Stimulated activated CD8-positive, alpha-beta memory T cell treated with anti-CD3 and anti-CD28 coated beads, Interleukin-2, amount 100 ng/mL, for 1 hour (primary cell): ENCODE results near the gene ARHGAP23.
"Not testable (repeated sequence)": the region's sequence is repeated elsewhere in the genome, so short reads cannot be mapped to it uniquely, and the experiment has no call there.

Experiments used
- DNase-seq, 2 donors: peaks; one replicate each; pipeline ENCODE4 v3.0.0-alpha.2; 2020; ENCODE audit warnings: low read depth in 2 of 2

ARHGAP23 gene

DNA sequence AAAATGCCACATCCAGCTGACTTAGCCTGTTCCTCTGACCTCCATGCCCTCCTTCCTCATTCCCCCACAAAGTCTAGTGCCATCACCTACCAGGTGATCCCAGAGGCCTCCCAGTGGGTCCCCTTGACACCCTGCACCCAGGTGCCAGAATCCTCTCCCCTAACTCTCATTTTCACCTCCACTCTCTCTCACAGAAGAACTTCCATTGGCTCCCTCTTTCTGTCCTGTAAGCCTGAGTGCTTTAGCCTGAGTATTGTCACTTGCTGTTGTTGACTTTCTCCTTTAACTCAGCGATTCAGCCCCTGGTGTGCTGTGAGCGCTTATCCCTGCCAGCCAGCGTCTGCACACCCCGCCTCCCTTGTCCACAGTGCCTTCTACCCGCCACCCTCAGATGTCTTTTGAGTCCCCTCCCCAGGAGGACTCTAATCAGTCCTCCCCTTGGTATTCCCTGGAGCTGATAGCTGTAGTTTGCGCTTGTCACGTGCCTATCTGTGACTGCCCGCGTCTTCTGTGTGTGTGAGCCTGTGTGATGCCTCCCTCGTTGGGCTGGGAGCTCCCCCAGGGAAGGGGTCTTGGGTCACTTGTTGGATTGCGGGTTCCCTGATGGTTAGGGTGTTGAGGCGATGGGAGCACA, 31.9 kb downstream of the ARHGAP23 start:
- DNase-seq = no peak

DNA sequence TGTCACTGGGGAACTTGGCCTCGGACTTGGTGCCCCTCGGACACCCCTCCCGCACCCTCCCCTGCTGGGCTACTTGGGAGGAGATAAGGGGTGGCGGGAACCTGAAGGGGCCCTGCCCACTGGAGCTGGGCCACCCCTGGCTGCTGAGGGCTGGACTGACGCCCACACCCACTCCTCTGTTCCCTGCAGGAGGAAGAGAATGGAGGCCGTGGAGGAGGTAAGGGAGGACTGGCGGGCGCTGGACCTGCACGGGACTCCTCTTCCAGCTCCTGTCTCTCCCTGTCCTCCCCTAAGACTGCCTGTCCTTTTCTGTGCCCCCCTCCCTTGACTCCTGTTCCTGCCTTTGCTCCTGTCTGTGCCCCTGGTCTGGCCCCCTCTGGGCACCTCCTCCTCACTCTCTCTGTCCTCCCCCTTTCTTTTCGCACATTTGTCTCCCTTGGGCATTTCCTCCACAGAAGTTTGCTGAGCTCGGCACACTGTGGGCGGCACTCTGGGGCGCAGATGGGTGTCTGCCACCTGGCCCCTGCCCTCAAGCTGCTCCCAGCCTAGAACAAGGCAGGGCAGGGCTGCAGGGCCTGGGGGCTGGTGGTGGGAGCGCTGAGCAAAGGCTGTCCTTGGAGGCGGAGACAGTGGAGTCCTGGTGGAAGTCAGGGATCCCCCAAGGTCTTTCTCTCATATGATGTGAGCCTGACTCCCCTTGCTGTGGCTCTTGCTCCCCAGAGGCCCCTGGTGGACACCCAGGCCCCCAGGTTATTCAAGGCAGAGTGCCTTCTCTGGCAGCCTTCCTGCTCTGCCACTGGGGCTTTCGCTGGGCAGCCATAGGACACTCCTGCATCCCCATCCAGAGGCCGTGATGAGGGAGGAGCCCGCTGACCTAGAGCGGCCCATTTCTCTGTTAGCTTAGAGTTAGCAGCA, 32.7 kb downstream of the ARHGAP23 start:
- DNase-seq = no peak

DNA sequence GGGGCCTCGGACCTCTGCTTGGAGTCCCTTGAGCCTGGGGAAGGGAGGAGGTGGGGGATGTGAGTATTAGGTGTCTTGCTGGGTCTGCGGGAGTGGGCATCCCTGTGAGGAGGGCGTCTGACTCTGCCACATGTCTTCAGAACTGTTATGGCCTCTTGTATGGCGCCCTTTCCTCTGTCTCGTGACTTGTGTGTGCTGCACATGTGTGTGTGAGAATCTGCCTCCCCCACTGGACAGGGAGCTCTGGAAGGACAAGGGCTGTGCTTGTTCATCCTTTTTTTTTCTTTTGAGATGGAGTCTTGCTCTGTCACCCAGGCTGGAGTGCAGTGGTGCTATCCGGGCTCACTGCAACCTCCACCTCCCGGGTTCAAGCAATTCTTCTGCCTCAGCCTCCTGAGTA, 33.4 kb downstream of the ARHGAP23 start:
- DNase-seq = no peak

DNA sequence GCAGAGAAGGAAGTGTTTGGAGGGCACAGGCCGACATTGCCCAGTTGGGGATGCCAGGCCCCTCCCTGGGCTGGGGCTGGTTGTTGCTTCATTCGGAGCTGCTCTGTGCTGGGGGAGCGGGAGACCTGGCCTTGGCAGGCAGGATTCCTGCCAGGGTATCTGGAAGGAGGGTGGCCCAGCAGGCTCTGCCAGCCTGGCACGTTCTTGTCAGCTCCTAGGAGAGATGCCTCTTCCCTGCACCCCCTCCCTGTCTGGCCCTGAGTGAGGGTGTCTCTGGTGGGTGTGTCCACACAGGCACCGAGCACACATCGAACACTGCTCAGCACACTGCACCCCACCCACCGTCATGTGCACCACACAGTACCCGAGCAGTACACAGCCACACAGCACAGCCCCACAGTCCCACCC, 35.2 kb downstream of the ARHGAP23 start:
- DNase-seq = no peak

DNA sequence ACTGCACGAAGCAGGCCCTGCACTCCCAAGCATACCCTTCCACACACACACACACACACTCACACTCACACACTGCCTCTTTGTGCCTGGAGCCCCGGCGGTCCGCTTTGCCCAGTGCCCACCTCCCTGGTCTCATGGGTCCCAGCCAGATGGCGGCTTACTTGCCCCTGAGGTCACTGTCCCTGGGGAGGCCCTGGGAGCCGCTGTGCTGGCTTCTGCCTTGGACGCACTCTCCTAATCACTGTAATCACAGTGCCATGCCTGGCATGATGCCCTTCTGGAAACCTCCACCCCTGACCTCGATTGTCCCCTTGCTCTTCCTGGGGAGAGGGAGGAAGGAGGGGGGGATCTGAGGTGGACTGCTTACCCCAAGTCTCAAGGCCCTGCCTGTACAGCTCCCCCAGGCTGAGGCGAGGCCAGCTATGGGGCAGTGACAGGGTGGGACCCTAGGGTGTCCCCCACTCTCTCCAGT, 36.0 kb downstream of the ARHGAP23 start:
- no peak for DNase-seq

DNA sequence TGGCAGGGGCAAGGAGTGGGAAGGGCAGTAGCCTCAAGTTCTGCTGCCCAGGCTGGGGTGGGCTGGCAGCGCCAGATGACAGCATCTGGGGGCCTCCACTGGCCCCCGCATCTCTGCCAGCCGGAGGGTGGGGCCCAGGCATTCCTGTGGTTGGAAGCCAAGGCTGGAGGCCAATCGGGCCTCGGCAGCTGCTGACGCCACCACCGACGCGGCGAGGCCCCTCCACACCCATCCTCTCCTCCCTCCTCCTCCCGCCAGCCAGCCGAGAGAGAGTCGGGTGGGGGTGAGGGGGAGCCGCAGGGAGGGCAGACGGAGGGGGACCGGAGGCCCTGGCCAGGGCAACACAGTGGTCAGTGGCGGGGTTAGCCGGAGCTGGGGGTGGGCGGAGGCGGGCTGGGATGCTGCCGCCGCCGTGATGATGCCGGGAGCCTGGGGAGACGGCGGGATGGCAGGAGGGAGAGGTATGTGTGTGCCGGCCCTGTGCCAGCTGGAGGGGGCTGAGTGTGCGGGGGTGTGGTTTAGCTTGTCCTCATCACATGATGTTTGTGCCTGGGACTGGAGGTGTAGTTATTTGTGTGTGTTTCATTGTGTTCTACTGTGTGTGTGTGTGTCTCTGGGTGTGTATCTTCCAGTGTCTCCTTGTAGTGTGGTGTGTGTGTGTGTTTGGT, 36.6 kb downstream of the ARHGAP23 start:
- no peak for DNase-seq

DNA sequence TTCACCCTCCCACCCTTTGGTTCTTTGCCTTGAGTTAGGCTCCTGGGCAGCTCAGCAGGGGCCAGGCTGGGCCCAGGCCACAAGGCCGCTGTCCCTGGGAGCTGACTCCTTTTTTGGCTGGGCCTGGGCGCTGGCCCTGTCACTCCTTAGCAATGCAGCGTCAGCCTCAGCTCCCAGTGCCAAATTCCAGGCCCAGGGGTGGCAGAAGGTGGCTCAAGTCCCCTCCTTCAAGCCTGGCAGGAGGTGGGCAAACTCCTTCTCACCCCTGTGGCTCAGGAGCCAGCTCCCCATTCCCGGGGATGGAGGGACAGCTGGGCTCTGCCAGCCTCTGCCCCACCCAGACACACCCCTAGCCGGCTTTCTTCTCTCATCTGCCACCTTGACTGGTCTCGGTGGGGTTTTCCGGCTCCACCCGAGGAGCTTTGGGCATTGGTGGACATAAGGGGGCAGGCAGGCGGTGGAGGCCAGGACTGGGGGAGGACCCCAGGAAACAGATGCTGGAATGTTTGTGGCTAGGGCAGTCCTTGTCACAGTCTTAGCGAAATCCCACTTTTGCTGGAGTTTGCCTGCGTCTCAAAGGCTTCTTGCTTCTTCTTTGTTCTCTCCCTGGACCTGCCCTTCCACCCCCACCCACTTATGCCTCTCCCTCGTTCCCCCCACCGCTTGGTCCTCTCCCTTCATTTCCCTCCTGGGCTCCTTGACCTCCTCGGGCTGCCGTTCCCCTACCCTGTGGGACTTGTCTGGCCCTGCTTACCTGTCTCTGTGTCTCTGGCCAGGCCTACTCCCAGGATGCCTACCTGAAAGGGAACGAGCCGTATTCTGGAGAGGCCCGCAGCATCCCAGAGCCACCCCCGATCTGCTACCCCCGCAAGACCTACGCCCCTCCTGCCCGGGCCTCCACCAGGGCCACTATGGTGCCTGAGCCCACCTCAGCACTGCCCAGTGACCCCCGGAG, 37.4 kb downstream of the ARHGAP23 start:
- no peak for DNase-seq

DNA sequence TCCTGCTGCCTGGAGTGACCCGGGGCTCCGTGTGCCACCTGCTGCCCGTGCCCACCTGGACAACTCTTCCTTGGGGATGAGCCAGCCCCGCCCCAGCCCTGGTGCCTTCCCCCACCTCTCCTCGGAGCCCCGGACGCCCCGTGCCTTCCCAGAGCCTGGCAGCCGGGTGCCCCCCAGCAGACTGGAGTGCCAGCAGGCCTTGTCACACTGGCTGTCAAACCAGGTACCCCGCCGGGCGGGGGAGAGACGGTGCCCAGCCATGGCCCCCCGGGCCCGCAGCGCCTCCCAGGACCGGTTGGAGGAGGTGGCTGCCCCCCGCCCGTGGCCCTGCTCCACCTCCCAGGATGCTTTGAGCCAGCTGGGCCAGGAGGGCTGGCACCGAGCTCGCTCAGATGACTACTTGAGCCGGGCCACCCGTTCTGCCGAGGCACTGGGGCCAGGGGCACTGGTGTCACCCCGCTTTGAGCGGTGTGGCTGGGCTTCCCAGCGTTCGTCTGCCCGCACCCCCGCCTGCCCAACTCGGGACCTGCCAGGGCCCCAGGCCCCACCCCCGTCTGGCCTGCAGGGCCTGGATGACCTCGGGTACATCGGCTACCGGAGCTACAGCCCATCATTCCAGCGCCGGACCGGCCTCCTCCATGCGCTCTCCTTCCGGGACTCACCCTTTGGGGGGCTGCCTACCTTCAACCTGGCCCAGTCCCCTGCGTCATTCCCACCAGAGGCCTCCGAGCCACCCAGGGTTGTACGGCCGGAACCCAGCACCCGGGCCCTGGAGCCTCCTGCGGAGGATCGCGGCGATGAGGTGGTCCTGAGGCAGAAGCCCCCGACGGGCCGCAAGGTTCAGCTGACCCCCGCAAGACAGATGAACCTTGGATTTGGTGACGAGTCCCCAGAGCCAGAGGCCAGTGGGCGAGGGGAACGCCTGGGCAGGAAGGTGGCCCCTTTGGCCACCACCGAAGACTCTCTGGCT, 38.4 kb downstream of the ARHGAP23 start:
- DNase-seq = no peak

DNA sequence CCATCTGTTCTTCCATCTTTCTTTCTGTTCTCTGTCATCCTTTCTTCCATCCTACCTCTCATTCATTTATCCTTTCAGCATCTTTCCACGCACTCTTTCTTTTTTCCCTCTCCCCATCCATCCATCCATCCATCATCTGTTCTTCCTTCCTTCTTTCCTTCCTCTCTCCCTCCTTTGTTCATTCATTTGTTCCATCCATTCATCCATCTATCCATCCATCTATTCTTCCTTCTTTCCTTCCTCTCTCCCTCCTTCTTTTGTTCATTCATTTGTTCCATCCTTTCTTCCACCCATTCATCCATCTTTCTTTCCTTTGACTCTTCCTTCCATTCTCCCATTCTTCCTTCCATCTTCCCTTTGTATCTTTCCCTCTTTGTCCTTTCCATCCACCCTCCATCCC, 39.2 kb downstream of the ARHGAP23 start:
- DNase-seq = no peak

DNA sequence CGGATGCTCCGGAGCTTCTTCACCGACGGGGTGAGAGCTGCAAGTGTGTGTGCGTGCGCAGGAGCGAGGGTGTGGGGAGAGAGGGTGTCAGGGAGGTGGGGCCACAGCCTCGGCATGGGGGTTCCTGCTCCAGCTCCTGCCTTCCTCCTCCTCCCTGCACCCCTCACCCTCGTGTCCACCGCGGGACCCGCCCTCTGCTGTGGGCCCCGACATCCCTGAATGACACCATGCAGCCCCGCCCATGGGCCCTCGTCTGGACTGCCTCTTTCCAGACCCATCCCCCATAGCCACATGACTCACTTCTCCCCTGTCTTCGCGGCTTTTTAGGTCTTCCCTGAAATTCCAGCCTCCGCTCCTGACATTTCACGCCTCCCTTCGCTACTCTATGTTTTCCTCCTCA, 41.6 kb downstream of the ARHGAP23 start:
- DNase-seq = no peak

DNA sequence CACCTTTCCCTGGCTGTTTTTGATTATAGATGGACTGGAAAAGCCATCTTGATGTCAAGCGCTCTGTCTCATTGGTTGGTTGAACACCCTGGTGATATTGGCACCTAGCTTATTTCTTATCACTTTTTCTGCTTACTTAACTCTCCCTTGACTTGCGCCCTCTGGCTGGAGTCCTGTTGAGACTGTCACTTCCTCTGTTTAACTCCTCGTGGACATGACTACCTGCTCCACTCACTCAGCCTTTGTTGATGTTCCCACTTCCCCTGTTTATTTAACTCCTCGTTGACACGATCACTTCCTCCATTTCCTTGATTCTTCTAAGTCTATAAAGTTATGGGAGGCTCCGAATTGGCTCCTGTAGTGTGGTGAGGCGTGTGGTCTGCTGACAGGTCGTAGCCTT, 43.0 kb downstream of the ARHGAP23 start:
- not testable (repeated sequence) for DNase-seq

DNA sequence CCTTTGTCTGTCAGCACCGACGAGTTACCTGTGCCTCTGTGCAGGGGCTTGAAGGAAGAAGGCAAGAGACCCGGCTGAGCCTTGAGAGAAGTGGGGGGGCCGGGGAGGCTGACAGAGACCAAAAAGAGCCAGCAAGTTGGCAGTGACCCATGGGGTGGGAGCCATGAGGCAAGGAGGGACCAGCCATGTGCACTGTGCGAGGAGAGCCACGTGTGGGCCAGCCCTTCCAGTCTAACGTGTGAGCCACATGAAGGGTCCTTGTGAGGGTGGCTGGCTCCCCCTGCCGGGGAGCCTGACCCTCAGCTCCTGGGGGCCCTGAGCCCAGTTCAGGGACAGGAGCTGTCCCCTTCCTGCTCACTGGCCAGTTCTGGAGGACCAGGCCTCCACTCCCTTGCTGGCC, 46.4 kb downstream of the ARHGAP23 start:
- not testable (repeated sequence) for DNase-seq

DNA sequence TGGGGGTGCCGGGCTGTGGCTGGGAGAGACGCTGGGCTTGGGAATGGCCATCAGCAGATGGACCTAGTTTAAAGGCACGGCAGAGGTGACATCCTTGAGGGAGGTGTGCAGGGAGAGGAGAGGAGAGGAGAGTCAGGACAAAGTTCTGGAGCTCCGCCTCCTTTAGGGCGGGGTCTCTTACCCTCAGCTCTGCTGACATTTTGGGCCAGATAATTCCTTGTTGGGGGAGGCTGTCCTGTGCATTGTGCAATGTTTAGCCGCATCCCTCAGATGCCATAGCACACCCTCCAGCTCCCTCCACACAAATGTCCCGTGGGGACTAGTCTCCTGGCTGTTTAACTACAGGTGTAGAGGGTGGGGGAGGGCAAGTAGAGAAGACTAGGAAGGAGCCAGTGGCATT, 48.3 kb downstream of the ARHGAP23 start:
- no peak for DNase-seq

DNA sequence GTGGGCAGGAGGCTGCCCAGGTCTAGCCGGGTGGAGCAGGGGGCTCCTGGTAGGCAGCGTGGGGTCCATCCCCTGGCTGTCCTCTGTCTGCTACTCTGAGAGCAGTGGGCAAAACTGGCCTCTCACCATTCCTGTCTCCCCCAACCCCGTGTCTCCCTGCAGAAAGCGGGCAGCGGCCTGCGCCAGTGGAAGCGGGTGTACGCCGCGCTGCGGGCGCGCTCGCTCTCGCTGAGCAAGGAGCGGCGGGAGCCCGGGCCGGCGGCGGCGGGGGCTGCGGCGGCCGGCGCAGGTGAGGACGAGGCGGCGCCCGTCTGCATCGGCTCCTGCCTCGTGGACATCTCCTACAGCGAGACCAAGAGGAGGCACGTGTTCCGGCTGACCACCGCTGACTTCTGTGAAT, 49.2 kb downstream of the ARHGAP23 start:
- DNase-seq = not testable (repeated sequence)

DNA sequence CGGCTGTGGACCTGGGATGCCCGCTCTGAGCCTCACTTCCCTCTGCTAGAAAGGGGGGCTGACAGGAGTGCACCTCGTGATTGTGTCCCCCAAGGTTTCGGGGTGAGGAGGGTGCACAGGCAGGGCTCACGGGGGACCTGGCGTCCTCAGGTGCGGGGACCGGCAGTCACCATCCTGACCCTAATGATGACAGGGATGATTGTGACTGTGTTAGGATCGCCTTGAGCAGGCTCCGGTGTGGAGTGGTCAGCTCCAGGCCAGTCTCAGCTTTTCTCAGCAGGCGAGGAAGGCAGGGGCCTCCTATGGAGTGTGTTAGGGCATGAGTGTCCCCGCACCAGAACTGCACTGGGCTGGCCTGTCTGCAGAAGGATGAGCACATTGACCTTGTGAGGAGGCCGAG, 49.7 kb downstream of the ARHGAP23 start:
- not testable (repeated sequence) for DNase-seq

DNA sequence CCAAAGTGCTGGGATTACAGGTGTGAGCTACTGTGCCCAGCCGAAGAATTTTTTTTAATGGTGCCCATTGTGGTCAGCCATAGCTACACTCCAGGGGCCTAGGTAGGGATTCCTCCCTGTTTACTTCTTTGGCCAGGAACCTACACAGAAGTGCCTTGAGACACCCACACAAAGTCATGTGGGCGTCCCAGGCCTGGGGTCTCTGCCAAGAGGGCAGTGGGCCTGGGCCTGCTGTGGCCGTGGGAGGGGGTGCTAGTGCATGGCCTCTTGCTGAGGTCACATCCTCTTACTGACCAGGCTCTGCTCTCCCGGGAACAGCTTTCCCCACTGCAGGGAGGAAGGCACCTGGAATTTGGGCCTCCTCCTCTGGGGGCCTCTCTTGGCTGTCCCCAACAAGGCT, 50.4 kb downstream of the ARHGAP23 start:
- not testable (repeated sequence) for DNase-seq

DNA sequence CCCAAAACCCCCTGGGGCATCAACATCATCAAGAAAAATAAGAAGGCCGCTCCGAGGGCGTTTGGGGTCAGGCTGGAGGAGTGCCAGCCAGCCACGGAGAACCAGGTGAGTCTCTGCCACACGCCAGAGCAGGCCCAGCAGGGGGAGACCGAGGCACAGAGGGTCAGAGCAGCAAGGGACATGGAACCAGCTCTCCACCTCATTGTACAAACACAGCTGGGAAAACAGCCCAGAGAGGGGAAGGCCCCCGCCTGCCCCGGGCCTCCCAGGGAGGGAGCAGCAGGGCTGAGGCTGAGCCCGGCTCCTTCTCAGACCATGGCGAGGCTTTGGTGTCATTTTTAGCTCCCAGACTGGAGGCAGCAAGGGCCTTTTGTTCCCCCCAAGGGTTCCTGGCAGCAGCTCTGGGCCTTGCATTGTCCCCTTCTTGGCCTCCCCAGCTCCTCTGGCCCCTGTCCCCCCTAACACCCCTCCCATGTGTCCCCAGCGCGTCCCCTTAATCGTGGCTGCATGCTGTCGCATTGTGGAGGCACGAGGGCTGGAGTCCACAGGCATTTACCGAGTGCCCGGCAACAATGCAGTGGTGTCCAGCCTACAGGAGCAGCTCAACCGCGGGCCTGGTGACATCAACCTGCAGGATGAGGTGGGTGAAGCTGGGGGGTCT, 53.9 kb downstream of the ARHGAP23 start:
- not testable (repeated sequence) for DNase-seq

DNA sequence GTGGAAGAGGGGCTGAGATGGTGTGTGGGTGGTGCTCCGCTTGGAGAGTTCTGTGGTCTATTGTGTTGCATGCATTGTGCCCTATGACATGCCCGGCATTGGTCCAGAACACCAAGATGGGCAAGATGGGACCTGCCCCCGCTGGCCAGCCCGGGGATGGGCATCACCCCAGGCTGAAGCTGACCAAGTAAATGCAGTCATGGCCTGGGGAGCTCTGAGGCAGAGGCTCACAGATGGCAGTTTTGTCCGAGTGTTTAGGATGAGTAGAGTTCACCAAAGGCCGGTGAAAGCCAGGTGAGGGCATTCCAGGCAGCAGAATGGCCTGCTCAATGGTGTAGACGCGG, 54.4 kb downstream of the ARHGAP23 start:
- not testable (repeated sequence) for DNase-seq

DNA sequence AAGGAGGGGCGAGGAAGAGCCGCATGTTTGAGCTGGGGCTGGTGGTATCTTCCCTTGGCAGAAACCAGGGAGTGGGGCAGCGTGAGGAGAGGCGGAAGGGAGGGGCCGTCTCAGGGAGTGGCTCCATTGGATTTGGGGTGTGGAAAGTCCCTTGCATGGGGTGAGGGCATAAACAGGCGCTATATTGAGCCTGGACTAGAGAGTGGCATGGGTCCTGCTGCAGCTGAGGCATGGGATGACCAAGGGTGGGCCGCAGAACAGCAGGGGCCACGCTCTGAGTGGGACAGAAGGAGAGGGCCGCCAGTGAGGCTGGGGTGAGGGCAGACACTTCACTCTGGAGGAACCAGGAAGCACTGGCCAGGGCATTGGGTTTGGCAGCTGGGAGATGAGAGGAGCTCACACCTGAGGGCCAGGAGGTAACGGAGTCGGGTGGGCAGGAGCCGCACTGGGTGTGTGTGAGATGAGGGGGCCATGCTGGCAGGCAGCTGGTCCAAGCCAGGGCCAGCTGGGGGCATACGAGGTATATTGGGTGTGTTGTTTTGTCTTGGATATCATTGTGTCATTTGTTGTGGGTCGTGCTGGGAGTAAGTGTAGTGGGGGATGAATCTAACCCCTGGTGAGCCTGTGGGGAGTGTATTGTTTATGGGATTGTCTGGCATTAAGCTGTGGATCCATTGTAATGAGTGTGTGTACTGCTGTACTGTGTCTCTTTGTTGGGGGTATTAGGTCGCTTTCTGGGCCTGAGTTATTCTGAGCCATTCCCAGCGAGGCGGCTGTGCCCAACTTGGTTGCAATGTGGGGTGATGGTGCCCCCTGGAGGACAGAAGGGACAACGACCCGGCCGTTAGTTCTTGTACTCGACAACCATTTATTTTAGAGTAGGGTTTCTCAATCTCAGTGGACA, 56.2 kb downstream of the ARHGAP23 start:
- peak; percentile 26 to 30 for DNase-seq
